ENCODE measurements around the gene CEP89. TPM values are rescaled to one million over a fixed set of nuclear protein-coding genes. Genes with fewer than 3 reads are reported as not detected.

CEP89 gene
- total and polyA plus RNA-seq, 2 donors (not counting 1 experiment from before 2014, with no cell fraction given) = 6.3 to 13.8 TPM

DNA sequence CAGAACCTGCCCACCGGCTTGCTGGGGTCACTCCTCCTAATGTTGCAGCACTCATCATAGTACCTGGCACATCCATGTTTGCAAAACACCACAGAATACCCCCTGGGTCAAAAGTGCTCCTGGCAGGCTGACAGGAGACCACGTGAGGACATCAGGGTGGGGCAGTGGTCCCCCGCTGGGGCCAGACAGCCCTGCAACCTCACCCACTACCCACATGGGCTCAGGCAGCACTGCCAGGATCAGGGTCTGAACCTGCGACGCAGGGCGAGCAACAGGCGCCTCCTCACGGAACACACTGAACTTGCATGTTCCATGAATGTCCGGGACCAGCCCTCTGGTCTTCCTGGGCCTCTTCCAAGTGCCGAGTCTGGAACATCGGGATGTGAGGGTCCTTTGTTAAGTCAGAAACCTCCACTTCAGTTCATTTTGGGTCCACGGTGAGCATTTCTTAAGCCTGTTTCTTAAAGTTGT is 100.7 kb downstream of the CEP89 start:
- no peaks in the 10 kb centered on the region for H3K79me2 ChIP-seq (ENCODE audit: control insufficient read depth, insufficient read depth, low read length)
- no peaks in the 10 kb centered on the region for H3K36me3 ChIP-seq (ENCODE audit: control insufficient read depth, insufficient read depth, low read length)
- no peak overlapping the region for H3K4me2 ChIP-seq (ENCODE audit: extremely low read depth, insufficient read depth, low read length)
- no peak overlapping the region for H2AFZ ChIP-seq (ENCODE audit: low read length)
- no peak for DNase-seq (ENCODE audit: low read depth in 2 of 2)
- TF ChIP-seq EZH2 (IDR thresholded peaks at IDR 0.05; ENCODE audit: low read length, missing control alignments) = no peak
- TF ChIP-seq, protein P1, sequence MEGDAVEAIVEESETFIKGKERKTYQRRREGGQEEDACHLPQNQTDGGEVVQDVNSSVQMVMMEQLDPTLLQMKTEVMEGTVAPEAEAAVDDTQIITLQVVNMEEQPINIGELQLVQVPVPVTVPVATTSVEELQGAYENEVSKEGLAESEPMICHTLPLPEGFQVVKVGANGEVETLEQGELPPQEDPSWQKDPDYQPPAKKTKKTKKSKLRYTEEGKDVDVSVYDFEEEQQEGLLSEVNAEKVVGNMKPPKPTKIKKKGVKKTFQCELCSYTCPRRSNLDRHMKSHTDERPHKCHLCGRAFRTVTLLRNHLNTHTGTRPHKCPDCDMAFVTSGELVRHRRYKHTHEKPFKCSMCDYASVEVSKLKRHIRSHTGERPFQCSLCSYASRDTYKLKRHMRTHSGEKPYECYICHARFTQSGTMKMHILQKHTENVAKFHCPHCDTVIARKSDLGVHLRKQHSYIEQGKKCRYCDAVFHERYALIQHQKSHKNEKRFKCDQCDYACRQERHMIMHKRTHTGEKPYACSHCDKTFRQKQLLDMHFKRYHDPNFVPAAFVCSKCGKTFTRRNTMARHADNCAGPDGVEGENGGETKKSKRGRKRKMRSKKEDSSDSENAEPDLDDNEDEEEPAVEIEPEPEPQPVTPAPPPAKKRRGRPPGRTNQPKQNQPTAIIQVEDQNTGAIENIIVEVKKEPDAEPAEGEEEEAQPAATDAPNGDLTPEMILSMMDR (conservative IDR thresholded peaks at IDR 0.05 in 1 of 2, IDR thresholded peaks at IDR 0.05 in 1 of 2; ENCODE audit: low read depth in 1 of 2, low read length in 2 of 2) = no peak
- H3K4me1 ChIP-seq (ENCODE audit: control insufficient read depth, extremely low read depth, insufficient read depth, low read length) = no peaks in the 10 kb centered on the region
- H3K4me3 ChIP-seq (replicated peaks in 1 of 4; ENCODE audit: control extremely low read depth in 1 of 4, insufficient read depth in 1 of 4, low read depth in 3 of 4, low read length in 4 of 4) = no peak overlapping the region
- H4K20me1 ChIP-seq (ENCODE audit: control insufficient read depth, extremely low read depth, insufficient read depth, low read length) = no peaks in the 10 kb centered on the region
- H3K9me3 ChIP-seq (ENCODE audit: control insufficient read depth, insufficient read depth, low read depth, low read length) = no peaks in the 10 kb centered on the region
- H3K27ac ChIP-seq (ENCODE audit: insufficient read depth, low read length) = no peak overlapping the region
- H3K27me3 ChIP-seq (ENCODE audit: control insufficient read depth, insufficient read depth, low read length) = no peaks in the 10 kb centered on the region
- no peak overlapping the region for H3K9ac ChIP-seq (ENCODE audit: insufficient read depth, low read length)

DNA sequence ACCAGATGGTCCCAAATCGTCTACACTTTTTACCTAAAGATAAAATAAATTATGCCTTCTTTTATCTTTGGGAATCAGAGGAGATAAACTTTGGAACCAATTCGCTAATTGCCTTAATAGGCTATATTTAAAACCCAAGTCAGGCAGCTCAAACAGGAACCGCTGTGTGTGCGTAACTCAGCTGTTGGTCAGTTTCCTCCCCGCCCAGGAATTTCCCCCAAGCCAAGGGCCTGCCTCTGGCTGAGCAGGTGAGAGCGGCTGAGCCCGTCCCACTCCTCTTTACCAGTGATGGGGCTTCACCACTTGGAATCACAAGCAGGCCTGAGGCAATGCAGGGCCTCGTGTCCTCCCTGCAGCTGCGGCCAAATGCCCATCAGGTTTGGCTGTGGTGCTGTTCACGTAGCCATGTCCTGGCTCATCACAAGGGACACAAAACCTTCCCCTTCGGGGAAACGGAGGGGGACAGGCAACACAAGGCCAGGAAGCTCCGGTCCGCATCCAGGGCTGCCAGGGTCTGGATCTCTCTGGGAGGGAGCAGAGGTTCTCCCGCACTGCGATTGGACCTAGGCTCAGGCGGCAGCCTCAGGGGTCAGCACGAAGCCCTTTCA is 101.7 kb downstream of the CEP89 start:
- H3K4me1 ChIP-seq (ENCODE audit: control insufficient read depth, extremely low read depth, insufficient read depth, low read length) = no peaks in the 10 kb centered on the region
- H3K4me2 ChIP-seq (ENCODE audit: extremely low read depth, insufficient read depth, low read length) = no peak overlapping the region
- no peaks in the 10 kb centered on the region for H4K20me1 ChIP-seq (ENCODE audit: control insufficient read depth, extremely low read depth, insufficient read depth, low read length)
- no peak overlapping the region for H3K9ac ChIP-seq (ENCODE audit: insufficient read depth, low read length)
- no peak for DNase-seq (ENCODE audit: low read depth in 2 of 2)
- H3K79me2 ChIP-seq (ENCODE audit: control insufficient read depth, insufficient read depth, low read length) = no peaks in the 10 kb centered on the region
- H3K36me3 ChIP-seq (ENCODE audit: control insufficient read depth, insufficient read depth, low read length) = no peaks in the 10 kb centered on the region
- no peaks in the 10 kb centered on the region for H3K9me3 ChIP-seq (ENCODE audit: control insufficient read depth, insufficient read depth, low read depth, low read length)
- H3K27ac ChIP-seq (ENCODE audit: insufficient read depth, low read length) = no peak overlapping the region
- no peaks in the 10 kb centered on the region for H3K27me3 ChIP-seq (ENCODE audit: control insufficient read depth, insufficient read depth, low read length)
- H2AFZ ChIP-seq (ENCODE audit: low read length) = no peak overlapping the region
- H3K4me3 ChIP-seq (replicated peaks in 1 of 4; ENCODE audit: control extremely low read depth in 1 of 4, insufficient read depth in 1 of 4, low read depth in 3 of 4, low read length in 4 of 4) = no peak overlapping the region
- TF ChIP-seq EZH2 (IDR thresholded peaks at IDR 0.05; ENCODE audit: low read length, missing control alignments) = no peak
- TF ChIP-seq, protein P1 (conservative IDR thresholded peaks at IDR 0.05 in 1 of 2, IDR thresholded peaks at IDR 0.05 in 1 of 2; ENCODE audit: low read depth in 1 of 2, low read length in 2 of 2) = no peak

DNA sequence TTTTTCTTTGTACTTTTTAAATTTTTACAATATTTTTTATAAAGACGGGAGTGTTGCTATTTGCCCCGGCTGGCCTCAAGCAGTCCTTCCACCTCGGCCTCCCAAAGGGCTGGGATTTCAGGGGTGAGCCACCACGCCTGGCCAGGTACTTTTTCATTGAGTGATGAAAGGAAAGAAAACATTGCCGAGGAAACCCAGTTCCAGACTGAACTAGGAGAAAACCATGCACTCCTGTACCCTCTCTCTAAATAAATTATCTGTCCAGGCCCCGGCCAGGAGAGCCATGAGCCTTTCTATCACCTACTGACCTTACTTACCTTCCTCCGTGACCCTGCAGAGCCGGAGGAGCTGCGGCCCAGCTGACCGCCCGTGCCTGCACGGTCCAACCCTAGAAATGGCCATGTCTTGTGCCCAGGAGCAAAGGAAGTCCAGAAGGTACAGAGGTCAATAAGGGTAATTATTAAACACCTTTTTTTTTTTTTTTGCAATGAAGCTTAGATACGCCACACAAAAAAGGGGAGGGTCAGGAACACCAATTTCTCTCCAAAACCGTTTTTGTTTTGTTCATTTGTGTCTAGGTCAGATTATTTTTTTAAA is 102.3 kb downstream of the CEP89 start, which contains the start of gene SLC7A9:
Gene SLC7A9 (minus strand): TSS at position 399 of the 597 bp plus-strand sequence. CDS start 1,233 bp downstream, outside the sequence.
- Histone ChIP-seq H3K4me2 (ENCODE audit: extremely low read depth, insufficient read depth, low read length) (no peak within 1 kb of the TSS), H2AFZ (ENCODE audit: low read length) (no peak within 1 kb of the TSS), H3K27me3 (ENCODE audit: control insufficient read depth, insufficient read depth, low read length) (no peaks in the 10 kb centered on the region), H3K36me3 (ENCODE audit: control insufficient read depth, insufficient read depth, low read length) (no peaks in the 10 kb centered on the region), H4K20me1 (ENCODE audit: control insufficient read depth, extremely low read depth, insufficient read depth, low read length) (no peaks in the 10 kb centered on the region), H3K4me3 (replicated peaks in 1 of 4; ENCODE audit: control extremely low read depth in 1 of 4, insufficient read depth in 1 of 4, low read depth in 3 of 4, low read length in 4 of 4) (no peak within 1 kb of the TSS), H3K9ac (ENCODE audit: insufficient read depth, low read length) (no peak within 1 kb of the TSS), H3K9me3 (ENCODE audit: control insufficient read depth, insufficient read depth, low read depth, low read length) (no peaks in the 10 kb centered on the region), H3K79me2 (ENCODE audit: control insufficient read depth, insufficient read depth, low read length) (no peaks in the 10 kb centered on the region), H3K4me1 (ENCODE audit: control insufficient read depth, extremely low read depth, insufficient read depth, low read length) (no peaks in the 10 kb centered on the region), H3K27ac (ENCODE audit: insufficient read depth, low read length) (no peak within 1 kb of the TSS)
- TF ChIP-seq EZH2 (IDR thresholded peaks at IDR 0.05; ENCODE audit: low read length, missing control alignments) = no peak
- TF ChIP-seq, protein P1 (conservative IDR thresholded peaks at IDR 0.05 in 1 of 2, IDR thresholded peaks at IDR 0.05 in 1 of 2; ENCODE audit: low read depth in 1 of 2, low read length in 2 of 2) = no peak
- no peak for DNase-seq (ENCODE audit: low read depth in 2 of 2)
